ENCODE results near the gene PPT2.

GRCh38 chr6:32170294-32170693 lies 16.4 kb downstream of the PPT2 start:
- TF ChIP-seq POLR2A (IDR thresholded peaks at IDR 0.05), result no peak
- no peak for TF ChIP-seq CTCF (IDR thresholded peaks at IDR 0.05)

All from uterus (tissue), 2 donors.